GOT3 (cell line): ENCODE data around the gene KDM4C.
"Not testable (repeated sequence)": the region's sequence is repeated elsewhere in the genome, so short reads cannot be mapped to it uniquely, and the experiment has no call there.

Experiments used
- DNase-seq: peaks from one replicate; lab custom pipeline; 2025; ENCODE audit warnings: mixed read lengths; lab: John Stamatoyannopoulos, UW

KDM4C gene

GRCh38 chr9:6975198-6975597 is 217.4 kb downstream of the KDM4C start:
- DNase-seq = no peak

DNA sequence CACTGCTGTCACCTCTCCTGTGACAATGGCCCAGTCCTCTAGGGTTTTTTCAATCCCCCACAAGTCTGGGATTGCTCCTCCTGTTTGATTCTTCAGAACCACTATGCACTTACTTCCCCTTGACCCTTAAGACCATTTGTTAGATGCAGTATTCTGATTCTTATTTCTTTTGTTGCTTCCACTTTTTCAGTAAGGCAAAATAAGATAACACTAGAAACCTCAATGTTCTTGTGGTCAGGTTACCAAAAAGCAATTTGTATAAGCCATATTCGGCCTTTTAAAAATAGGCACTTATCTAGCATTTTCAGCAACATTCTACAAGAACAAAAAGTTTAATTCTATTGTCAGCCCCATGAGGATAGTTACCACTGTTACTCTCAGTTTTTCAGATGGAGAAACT is 220.0 kb downstream of the KDM4C start:
- DNase-seq = no peak

- no peak for DNase-seq
These were observed 220.8 kb downstream of the KDM4C start for GRCh38 chr9:6978591-6978990.

DNA sequence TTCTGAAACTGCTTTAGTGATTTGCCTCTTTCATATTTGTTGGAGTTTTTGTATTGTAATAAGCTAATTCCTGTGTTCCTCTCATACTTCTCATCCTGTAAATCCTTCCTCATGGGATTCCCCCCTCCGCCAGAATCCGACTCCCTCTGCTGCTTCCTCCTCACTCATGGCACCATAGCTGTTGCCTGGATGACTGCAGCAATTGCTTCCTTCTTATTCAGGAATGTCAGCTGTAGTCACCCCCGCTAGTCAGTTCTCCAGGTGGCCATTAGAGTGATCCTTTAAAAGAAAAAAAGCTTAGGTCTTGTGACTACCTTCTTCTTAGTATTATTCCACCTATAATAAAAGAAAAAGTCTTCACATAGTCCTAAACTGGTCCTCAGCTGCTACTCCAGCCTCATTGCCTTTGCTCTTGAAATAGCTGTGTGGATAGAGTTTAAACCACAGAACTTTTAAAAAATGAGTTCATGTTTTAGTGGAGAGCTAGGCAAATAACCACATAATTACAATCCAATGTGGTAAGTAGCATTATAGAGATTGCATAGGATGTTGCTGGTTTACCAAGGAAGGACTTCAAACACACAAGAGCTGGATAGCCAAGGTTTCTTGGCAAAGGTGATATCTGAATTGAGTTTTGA is 227.3 kb downstream of the KDM4C start:
- DNase-seq = no peak

DNA sequence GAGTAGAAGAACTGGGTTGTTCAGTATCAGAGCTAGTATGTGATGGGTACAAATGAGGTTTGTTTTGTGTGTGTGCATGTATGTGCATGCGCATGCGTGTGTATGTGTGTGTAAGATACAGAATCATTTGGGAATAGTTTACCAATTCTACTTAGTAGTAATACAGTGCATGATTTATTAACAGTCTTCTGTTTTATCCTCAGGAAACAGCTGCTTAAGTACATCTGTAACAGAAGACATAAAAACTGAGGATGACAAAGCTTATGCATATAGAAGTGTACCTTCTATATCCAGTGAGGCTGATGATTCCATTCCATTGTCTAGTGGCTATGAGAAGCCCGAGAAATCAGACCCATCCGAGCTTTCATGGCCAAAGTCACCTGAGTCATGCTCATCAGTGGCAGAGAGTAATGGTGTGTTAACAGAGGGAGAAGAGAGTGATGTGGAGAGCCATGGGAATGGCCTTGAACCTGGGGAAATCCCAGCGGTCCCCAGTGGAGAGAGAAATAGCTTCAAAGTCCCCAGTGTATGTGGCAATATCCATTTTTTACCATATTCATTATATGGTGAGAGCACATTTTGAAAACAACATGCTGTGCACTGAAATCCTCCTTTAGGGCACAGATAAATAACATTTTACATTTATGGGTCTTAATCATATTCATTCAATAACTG is 228.5 kb downstream of the KDM4C start:
- no peak for DNase-seq

DNA sequence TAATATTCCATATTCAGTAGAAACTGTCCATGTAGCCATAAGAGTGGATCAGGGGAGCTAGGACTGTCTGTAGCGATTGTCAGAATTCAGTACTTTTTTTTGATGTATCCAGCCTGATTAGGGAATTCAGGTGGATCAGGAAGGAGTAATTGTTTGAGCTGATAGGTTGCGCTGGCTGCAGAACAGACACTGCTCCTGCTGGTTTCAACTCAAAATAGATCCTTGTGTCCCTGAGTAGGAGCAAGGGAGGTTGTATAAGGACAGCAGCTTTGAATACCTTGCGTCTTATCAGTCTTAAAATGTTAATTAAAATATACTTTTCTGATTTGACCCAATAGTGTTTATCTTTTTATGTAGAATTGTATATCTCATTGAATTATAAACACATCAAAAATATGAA is 229.6 kb downstream of the KDM4C start:
- DNase-seq = no peak

DNA sequence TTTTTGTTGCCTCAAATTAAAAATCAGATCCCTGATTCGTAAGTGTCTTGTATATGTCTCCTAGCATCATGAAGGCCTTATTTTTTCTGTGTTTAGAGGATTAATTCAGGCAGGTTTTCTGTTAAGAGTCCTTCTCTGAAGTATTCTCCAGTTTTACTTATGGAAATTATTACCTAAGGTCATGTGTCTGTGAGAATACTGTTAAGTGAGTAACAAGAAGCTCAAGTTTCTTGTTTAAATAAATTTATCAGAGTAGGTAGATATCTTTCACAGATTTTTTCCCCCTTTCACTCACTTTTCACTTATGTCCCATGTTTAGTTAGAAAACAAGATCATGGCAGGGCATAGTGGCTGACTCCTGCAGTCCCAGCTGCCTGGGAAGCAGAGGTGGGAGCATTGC is 233.6 kb downstream of the KDM4C start:
- DNase-seq = no peak

DNA sequence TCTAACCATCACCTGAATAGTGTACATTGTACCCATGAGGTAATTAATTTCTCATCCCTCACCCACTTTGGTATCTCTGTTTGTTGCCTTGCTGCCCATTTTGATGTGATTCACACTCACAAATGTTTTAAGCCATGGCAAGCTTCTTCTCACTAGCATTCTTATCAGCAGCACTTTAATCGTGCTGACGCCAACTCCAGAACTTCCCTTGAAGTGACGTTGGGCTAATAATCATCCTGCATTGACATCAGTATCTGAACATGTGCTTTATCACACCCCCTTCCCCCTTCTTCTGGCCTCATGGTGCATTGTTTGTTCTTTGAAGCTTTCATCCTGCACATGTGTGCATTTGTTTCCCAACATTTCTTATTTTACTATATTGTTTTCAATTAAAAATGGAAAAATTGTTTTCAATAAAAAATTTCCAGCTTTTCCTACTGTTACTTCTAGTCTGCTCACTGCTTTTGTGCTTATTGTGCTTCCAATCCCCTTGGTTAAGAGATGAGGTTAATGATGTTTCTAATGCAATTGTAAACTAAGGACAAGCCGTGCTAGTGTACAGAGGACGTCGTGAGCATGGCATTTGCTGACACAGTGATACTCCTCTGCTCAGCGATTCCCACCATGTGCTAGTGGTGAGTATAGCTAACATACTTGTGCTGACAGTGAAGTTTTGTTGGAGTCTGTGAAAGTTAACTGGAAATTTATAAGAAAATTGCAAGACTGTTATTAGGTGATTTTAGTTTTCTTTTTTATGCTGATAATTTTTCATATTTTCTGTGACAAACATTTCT is 238.5 kb downstream of the KDM4C start:
- DNase-seq = no peak

GRCh38 chr9:6997330-6997729 is 239.6 kb downstream of the KDM4C start:
- no peak for DNase-seq

GRCh38 chr9:6999794-7000193 is 242.0 kb downstream of the KDM4C start:
- no peak for DNase-seq

DNA sequence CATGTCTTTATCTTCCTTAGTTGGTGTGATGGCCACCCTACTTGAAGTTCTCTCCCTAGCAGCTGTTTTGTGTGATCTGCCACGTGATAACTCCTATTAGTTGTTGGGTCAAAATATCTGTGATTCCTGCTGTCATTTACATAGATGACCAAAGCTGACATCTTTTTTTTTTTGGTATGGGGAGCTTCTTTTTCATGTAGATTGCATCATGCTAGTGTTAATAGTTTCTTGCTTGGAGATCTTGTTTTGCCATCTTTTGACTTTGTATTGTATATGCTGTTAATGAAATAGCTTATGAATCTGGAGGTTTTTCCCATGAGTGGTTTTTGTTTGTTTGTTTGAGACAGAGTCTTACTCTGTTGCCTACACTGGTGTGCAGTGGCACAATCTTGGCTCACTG is 243.8 kb downstream of the KDM4C start:
- no peak for DNase-seq

DNA sequence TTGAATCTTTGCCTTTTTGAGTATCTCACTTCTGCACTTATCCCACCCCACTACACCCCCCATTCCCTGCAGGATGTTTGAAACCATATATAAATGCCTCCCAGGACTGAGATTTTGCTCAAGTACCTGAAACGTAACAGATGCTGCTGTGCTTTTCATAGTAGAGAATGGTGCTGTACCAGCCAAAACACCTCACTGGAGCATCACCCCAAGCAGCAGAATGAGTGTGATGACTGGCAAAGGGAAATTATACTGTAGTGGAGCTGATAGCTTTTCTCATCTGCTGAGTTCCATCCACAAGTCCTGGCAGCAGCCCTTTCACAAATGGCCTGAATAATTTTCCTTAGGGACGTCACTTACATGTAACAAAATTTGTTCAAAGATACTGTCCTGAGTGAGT is 246.1 kb downstream of the KDM4C start:
- DNase-seq = no peak

DNA sequence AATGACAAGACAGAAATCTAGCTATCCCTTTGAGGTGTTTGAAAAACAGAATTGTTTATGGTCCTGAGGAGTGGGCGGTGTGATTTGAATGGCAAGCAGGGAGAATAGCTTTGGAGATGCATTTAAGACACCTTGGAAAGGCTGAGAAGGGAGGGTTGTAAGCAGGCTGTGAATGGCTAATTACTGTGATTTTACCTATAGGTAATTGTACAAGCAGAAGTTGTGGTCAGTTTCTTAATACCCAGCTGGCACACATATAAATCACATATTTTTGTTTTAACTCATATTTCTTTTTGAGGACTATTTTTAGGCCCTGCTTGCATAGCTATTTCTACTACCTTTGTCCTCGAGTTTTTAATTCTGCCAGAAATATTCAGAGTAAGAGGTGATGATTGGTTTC is 248.6 kb downstream of the KDM4C start:
- DNase-seq = no peak

DNA sequence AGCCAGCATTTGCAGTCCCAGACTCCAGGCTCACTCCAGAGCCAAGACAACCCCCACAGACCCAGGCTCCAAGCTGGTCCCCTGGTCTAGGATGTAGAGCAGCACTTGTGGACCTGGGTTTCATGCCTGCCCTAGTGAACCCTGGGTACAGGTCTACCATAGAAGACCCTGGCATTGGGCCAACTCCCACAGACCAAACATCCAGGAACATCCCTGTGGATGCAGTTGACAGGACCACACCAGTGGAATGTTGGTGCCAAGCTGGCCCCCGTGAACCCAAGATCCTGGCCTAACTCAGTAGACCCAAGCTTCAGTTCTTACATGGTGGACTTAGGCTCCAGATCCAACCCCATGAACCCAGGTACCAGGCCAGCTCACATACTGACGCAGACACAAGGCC is 250.6 kb downstream of the KDM4C start:
- no peak for DNase-seq

GRCh38 chr9:7009065-7009464 is 251.3 kb downstream of the KDM4C start:
- DNase-seq = no peak

GRCh38 chr9:7011395-7012067 is 253.8 kb downstream of the KDM4C start:
- no peak for DNase-seq

- DNase-seq = no peak
These were observed 270.2 kb downstream of the KDM4C start for GRCh38 chr9:7027996-7028395.

DNA sequence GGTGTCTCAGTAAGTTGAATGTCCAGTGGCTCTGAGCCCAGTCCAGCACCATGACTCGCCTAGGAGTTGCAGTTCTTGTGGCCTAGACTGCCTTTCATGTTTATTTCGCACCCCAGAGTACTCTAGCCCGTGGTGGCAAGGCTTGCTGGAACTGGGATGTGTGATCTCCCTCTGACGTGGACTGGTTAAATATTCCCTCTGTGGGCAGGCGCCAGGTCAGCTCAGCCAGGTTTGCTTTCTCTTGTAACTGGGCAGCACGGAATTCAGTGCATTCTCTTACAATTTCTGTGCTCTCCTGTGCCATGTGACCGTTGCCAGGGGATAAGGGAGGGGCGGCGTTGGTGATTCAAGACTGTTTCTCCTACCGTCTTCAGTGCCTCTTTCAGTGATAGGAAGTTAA is 270.8 kb downstream of the KDM4C start:
- DNase-seq = no peak

- DNase-seq = not testable (repeated sequence)
These were observed 273.2 kb downstream of the KDM4C start for GRCh38 chr9:7030943-7031342.

GRCh38 chr9:7033076-7034045 is 275.6 kb downstream of the KDM4C start:
- no peak for DNase-seq

DNA sequence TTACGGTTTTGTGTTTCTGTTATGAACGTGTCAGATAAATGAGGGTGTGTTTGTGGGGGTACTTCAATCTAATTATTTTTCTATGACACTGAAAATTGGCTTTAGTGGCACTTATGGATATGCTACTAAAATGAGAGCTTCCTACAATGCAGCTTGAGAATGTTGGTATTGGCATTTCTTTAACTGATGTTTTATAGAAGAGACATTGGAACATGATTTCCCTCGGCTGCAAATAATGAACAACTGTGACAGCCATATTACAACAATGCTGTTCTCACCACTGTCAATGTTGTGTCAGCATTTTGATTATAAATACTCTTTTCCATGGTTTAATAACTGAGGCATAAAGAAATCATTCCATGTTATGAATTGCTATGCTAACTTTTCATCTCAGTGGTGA is 279.4 kb downstream of the KDM4C start:
- no peak for DNase-seq
